Stimulated activated CD4-positive, alpha-beta T cell treated with anti-CD3 and anti-CD28 coated beads, Interleukin-1b, Interleukin-23, amount 100 ng/mL, for 48 hours (primary cell): ENCODE results near the gene ETV6.

Experiments used
- DNase-seq: peaks from one replicate; pipeline ENCODE4 v3.0.0-alpha.2; 2020

ETV6 gene

DNA sequence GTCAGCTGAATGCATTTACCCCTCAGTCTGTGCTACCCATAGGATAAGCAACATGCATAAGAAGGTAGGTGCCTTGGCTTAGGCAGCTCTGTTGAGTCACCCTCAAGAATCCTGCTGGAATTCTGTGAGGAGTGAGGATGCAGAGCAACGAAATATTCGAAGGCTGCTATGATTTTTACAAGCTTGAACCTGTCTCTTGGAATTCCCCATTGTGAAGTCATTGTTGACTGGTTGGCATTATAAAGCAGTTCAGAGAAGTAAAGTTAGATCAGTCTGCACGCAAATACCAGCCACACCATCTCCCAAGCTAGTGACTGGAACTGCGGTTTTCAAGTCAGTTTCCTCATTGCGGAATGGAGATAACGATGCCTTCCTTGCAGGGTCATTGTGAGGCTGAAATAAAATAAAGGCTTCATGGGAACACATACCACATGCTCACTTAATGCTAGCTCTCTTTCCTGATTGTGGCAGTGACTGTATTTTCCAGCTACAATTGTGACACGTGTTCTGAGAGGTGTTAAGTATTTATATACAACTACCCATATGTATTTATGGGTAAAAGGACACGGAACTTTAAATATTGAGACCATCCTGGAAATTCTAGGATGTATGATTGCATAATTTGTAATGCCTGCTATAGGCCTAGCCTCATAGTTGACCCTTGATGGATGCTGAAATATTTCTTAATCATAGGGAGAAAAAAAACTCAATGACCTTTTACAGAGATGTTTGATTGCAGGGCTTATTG is 96.7 kb downstream of the ETV6 start:
- DNase-seq, result no peak

DNA sequence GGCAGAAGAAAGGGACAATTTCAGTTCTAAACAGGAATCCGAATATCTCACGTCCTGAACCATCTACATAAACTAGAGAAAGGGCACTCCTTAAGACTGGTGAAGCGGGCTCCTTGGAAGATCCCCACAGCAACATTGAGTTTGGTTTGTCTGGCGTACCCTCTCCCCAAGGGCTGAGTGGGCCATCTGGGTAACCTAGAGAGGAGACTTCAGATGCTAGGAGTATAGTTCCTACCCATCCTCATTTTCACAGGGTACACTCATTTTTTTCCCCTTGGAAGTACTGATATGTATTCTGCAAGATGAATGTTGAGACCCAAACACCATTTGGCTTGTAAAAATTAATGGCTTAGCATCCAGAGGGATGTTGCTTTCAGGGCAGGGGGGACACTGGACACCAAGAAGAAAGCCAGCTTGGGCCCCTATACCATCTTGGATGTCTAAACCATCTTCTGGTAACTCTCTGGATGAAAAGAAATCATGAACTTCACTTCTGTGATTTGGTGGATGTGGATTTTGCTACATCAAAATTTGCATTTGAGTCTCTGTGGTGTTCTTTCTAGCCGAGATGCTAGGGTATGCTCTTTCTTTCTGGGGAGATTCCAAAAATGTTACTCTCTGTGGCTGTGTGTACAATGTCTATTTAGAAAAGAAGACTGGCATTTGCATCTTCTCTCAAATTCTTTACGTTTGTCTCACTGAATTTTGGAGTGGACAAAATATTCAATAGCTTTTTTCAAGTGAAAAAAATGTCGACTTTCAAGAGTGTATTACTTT is 97.7 kb downstream of the ETV6 start:
- DNase-seq, result no peak

DNA sequence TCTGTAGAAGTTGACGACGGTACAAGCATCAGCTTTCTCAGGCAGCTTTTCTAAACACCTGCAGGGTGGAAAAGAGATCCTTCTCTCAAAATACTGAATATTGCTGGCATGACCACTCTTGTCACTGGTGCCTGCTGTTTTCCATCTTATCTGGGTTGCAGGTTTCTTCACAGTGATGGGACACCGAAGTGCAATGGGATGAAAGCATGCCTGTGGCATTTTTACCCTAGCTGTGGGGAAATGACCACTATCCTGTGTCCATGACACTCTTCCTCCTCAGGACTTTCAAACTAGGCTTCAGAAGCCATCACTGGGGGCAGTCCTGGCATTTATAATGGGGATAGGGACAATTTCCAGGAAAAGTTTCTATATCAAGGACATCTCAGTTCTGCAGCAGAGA is 98.5 kb downstream of the ETV6 start:
- no peak for DNase-seq

DNA sequence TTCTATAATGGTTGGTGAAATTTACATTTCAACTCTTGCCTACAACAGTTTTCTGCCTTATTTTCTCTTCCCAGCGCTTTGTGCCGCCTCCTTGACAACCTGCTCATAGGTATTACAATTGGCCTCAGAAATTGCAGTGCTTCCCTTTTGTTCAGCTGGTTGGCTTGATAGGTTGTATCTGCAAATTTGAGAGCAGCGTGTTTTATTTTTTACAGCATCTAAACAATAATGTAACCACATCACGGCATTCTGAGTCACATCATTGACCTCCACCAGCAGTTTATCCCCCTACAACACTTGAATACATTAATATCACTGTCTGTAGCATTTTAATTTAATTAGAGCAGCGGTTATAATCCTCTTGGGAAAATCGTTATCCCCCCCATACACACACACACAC is 99.4 kb downstream of the ETV6 start:
- no peak for DNase-seq

DNA sequence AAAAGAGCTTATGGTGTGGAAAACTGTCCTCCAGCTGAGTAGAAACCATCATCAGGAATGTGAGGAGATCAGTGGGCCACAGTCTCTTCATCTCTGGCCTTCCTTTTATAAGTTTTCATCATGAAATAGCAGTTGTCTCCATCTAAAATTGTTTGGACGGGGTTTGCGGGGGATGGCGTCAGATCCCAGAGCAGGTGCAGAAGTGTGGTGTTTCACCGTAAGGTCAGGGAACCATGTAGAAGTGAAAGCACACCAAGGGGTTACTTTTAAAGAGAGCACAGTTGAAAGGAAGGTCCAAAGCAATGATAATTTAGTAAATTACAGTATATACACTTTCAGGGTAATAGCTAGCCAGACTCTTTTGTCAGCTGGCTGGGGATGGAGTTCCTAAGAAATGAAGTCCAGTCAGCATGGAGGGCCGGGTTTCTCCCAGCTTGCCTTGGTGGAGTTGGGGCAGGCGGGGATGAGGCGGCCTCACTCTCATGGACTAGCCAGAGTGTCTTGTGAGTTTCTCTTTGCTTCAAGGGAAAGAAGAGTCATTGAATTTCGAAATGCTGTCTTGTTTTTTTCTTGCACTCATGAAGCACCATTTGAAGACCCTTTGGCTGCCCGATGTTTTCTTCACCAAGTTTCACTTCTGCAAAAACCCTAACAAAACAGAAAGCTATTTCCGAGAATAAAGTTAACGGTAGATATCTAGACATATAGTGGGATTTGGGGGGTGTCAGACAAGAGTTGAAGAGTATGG is 100.6 kb downstream of the ETV6 start:
- no peak for DNase-seq

DNA sequence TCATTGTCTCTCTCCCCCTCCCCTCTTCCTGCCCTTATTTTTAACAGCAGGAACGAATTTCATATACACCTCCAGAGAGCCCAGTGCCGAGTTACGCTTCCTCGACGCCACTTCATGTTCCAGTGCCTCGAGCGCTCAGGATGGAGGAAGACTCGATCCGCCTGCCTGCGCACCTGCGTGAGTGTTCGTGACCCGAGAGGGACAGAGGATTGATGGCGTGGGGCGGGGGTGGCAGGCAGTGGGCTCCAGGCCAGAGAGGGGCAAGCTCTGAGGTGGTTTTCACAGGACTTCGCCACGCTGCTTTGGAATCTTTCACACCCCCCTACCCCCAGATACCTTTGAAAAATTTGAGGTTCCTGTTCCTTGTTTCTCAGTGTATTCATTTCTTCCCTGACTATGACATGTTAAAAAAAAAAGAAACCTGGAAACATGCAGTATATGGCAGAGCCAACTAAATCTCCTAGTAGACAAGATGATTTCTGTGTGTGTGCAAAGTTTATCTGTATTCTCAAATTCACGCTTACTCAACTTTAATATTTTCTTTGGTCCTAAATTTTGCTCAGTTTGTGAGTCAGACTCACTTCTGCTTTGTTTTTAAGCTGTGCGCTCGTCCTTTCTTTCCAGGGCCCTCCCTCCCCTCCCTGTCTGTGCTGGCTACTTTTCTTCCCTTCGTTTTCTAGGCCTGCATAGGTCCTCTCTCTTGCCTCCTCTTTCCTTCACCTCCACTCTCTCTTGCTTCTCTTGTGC is 103.1 kb downstream of the ETV6 start:
- DNase-seq, result no peak

DNA sequence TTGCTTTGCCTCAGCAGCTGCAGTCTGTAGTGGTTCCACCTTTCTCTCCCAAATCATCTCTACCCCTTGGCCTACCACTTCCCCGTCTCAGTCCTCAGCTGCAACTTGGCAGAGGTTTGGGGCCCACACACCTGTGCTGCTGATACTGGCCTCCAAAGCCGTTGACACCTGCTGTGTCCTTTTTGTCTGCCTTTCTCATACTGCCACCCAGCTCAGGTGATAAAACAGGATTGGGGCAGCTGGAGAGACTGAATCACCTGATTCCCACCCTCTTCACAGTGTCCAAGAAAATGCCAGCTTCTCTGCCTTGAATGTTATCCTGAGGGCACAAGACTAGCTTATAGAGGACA is 103.7 kb downstream of the ETV6 start:
- DNase-seq, result no peak

DNA sequence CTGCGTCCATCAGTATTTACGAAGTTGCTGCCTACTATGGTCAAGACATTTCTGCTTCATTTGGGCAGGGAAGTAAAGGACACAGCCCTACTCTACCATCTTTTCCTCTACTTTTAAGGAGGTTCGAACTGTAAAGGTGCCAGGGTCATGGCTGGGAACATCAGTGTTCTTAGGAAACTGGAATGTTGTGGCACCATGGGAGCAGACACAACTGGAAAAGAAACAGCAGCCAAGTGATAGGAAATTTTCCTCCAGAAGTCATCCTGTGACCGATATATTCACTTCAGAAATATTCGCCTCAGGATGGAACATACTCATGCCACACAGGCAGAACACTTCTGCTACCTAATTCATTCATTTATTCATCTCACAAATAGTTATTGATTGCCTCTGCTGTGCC is 104.4 kb downstream of the ETV6 start:
- DNase-seq, result no peak

DNA sequence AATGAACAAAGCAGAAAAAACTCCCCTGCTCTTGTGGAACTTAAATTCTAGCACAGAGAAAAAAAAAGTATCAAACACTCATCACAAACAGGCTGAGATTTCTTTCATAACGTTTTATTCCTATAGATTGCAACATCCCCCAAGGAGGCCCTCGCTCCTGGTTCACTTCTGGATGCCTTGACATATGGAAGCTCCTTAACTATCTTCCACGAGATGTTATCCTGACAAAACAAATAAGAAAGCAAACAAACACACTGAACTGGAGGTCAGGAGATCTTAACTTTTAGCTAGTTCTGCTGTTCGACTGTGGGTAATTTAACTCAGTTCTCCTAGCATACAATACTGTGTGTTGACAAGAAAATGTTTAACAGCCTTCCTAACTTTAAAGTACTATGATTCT is 104.8 kb downstream of the ETV6 start:
- DNase-seq, result no peak

DNA sequence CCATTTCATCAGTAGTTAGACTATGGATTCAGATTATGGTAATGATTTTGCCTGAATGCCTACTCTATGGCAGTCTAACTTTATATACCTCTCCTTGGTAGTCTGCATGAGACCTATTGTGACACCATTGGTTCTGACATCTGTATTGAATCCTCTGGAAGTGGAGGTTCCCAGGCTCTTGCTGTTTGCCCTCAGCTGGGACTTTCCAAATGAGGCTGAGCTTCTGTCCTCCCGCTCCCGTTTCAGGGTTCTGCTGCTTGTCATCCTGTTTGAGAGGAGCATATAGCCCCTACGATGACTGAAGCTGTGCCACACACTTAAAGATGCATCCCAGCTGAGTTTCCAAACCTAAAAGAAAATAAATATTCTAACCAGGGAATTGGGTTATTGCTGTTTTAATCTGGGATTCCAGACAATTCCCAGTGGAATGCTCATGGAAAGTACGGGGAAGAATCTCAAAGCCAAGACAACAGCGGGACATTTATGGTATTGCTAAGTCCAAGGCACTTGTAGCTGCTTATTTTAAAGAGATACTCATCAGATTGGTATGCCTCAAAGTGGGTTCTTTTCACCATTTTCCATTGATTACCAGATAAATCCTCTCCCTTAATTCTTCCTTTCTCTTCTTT is 105.9 kb downstream of the ETV6 start:
- no peak for DNase-seq

DNA sequence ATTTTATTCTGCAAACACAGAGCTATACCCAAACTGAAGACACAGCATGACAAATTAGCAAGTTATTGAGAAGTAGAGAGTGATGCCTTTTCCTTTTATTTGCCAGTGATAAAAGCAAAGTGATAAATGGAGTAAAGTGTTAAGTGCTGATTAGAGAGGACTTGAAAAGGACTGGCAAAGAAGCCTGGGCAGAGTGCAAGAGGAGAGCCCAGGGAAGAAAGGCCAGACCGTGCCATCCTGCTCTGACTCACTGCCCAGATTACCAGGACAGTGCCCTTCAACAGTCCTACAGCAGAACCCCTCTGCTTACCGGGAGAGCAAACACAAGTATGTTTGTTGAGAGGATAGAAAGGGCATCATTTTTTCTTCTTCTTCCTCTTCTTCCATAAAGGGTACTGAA is 106.5 kb downstream of the ETV6 start:
- no peak for DNase-seq

DNA sequence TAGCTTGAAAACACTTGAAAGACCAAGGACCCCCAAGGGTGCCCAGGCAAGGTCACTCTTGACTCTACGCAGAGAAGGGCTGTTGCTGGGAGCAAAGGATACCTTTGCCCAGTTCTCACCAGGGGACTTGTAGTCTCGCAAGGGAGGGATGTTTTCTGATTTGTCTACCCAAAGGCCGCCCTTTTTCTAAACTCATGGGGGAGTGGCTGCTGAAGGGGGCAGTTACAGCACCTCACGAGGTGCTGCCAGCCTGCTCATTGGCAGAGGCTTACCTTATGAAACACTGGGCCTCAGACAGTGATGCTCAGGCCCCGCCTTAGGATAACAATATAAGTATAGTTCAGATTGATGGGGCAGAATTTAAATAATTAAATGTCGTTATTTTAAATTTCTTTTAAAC is 107.0 kb downstream of the ETV6 start:
- DNase-seq, result no peak

DNA sequence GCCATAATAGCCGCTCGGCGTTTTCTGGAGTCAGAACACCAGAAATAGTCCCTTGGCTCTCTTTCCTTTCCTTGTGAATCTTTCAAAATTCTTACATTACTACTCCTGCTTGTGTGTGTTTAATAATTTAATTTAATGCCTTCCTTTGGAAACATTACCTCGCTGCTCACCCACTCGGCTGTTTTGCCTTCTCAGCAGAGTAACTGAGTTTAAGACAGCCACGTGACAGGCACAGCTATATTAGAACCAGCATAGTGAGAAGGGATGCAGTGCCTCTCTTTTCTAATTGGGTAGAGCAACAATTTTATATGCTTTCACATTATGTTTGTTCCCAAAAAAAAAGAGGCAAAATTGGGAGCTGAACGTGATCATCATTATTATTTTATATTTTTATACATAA is 107.6 kb downstream of the ETV6 start:
- DNase-seq, result no peak

DNA sequence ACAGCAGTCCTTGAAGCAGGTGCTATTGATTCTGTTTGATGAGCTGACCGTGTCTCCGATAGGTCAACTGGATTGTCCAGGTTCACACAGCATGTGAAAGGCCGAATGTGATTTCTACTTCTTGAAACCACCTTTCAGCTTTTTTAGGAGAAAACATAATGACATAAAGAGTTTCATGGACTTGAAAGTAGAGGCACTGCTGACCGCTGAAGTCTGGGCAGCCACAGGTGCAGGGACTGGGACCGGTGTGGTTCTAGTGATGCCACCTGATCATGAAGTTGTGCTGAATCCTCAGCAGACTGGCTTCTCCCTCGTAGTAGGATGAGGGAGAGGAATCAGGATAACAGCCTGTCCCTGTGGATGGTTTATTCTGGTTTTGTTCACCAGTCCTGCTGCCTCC is 108.1 kb downstream of the ETV6 start:
- DNase-seq, result no peak

DNA sequence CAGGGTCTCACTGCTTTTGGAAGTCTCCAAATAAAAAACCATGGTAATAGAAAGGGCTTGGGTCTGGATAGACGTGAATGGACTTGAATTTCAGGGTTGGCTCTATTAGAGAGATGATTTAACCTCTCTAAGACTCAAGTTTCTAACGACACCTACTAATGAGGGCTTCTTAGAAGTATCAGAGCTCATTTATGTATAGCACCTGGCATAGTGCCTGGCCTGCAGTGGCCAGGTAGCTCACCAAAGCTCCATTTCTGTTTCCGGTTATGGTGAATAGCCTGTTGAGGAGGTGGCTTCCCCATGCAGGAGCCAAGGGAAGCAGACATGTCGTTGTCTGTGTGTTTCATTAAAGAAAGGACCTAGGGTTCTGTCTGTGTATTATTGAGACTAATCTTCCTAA is 108.6 kb downstream of the ETV6 start:
- no peak for DNase-seq

DNA sequence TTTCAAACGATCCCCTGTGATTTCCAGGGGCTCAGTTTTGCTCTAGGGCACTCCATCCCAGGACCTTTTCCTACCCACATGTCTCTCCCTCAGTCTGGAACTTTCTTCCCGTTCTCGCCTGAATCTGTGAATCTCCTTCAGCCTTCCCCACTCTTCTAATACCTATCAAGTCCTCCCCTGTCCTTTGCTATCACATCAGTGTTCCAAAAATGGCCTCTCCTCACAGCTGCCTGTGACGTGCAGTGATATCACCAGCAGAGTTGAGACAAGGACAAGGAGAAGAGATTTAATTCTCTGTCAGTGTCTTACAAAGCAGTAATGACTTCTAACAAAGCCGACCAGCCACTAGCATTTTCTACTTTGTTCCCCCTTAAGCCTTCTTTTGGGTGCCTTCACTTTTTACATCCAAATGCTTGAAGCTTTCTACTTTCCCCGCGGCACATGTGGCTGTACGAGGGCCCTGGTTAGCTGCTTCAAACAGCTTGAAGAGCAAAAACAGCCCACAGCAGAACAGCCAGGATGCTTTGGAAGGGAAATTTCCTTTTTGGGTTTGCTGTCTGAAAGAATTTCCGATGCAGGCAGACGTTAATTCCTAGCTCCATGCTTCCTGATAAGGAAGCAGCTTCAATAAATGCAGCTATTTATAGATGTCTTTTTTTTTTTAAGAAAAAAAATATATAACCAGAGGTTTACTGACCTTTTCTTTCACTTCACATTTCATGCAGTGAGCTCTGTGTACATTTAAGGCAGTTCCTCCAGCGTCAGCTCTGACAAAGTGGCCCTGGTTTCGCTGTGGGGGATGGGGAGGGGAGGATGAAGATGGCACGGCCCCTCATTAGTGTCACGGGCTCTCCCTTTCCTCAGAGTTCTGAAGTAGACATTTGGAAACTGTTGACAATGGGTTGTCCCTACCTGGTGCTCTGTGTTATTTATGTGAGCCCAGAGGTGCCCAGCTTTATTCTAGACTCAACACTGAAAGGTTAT is 109.3 kb downstream of the ETV6 start:
- no peak for DNase-seq

DNA sequence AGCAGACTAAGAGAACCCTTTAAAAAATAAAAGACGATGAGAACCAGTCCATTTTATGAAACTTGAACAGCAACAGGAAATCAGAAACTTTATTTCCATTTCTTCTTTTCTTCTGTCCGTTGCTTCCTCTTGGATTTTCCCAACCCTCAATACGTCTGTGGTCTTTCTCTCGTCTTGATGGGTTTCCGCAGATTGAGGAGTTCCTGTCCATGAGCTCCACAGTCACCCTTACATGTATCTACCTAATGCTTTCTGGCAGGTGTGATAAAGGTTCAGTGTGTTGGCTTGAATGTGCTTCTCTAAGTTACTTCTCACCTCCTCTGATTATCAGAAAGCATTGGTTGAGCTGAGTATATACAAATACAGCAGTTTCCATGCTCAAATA is 110.0 kb downstream of the ETV6 start:
- no peak for DNase-seq

DNA sequence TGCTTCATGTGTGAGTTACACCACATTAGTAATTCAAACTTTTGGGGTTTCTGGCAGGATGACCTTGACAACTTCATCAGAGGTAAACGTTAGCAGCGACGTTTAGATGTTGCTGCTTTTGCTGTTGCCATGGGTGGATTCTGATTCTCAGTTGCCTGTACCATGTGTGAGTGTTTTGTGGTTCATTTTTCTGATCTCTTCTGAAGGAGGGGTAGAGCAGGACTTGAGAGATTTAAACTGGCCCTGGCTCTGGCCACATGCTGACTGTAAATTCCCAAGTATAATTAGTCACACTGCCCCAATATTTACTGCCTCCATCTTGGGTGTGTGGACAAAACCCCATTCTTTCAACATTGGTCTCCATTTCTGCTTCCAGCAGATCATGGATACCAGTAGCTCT is 110.4 kb downstream of the ETV6 start:
- DNase-seq, result no peak

DNA sequence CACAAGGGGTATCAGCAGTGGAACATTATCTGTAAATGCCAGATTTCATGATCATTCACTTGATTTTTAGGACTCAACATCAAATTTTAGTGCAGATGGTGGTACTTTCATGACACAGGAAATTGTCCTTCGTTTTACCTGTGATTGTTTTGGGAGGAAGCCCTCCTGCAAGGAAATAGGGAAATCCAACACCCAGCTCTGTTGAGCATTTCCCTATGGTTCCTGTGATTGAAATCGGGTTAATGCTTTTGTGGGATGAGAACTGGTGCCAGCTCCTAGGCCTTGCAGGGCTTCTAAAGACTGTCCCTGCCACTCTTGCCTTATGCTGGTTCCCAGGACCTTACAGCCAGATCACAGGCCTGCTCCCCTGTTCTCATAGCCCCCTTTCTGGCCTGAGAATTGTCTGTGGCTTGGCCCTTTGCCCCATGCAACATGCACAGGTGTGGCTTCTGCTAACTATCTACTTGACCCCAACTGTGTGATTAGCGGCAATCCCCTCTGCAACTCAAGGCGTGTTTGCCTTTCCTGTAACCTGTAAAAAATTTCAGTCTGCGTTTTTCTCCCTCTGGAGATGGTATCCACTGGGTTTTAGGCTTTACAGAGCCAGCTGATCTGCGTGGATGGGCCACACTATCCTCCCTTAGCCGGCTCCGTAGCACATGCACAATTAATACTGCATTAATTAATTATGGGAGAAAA is 112.5 kb downstream of the ETV6 start:
- no peak for DNase-seq

DNA sequence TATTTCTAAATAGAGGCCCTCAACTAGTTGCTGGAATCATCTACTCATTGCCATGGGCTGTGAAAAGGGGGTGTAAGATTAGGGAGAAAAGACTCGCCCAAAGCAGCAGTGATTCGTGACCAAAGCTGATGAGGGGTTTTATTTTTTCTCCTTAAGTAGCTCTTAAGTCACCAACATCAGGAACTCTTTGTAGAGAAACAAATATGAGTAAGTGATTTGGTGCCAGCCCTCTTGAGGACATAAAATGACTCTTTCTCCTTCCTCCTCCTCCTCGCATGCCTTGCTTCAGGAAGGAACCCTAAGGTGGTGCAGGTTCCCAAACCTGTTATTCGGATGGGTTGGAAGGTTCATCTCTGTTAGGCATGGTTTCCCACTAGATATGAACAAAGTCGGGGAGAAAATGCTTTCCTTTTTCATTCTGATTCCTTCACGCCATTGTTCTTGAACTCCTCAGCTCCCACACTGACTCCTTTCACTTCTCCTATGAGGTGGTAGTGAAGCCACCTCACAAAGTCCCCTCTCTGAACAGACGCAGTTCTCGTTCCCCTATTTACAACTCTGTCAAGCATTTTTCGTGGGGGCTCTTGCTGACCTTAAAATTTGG is 113.4 kb downstream of the ETV6 start:
- DNase-seq, result no peak
